SJCRH30 (cell line): ENCODE measurements around the gene SOCS1. TPM values are rescaled to one million over a fixed set of nuclear protein-coding genes. Genes with fewer than 3 reads are reported as not detected.

Source experiments
- DNase-seq, 2 experiments: peaks; one replicate each; pipeline ENCODE4 v3.0.0-alpha.2; 2015 to 2020
- H3K27ac ChIP-seq: fragments of 250-450 bp; sonication (Bioruptor Pico); 2 replicates; pipeline ENCODE4 v1.5.1; 2020; ENCODE audit warnings: mild to moderate bottlenecking, moderate library complexity
- H3K27me3 ChIP-seq: fragments of 250-450 bp; sonication (Bioruptor Pico); 2 replicates; pipeline ENCODE4 v1.5.1; 2020; ENCODE audit warnings: mild to moderate bottlenecking, moderate library complexity
- H3K36me3 ChIP-seq: fragments of 250-450 bp; sonication (Bioruptor Pico); 2 replicates; pipeline ENCODE4 v1.5.1; 2020; ENCODE audit warnings: mild to moderate bottlenecking, moderate library complexity
- H3K4me1 ChIP-seq: fragments of 250-450 bp; sonication (Bioruptor Pico); 2 replicates; pipeline ENCODE4 v1.5.1; 2020; ENCODE audit warnings: mild to moderate bottlenecking, moderate library complexity
- H3K4me3 ChIP-seq: fragments of 250-450 bp; sonication (Bioruptor Pico); 2 replicates; pipeline ENCODE4 v1.5.1; 2020; ENCODE audit warnings: mild to moderate bottlenecking, moderate library complexity
- H3K9me3 ChIP-seq: fragments of 250-450 bp; sonication (Bioruptor Pico); replicated peaks from 2 replicates; pipeline ENCODE4 v1.5.1; 2020; ENCODE audit warnings: mild to moderate bottlenecking, moderate library complexity
- total RNA-seq: library from RNA; depleted of rRNA; stranded (reverse); fragments of >200 nt; shearing (Covaris generic); gene quantifications from 2 replicates; pipeline ENCODE4 v1.2.3, GENCODE V29; 2014

Gene SOCS1
- total RNA-seq, 1 experiment from 2014 or later: 1.8 TPM

GRCh38 chr16:11218604-11218962 lies 37.4 kb downstream of the SOCS1 start:
- no peaks in the 10 kb centered on the region for H3K36me3 ChIP-seq
- no peaks in the 10 kb centered on the region for H3K4me1 ChIP-seq
- no peaks in the 10 kb centered on the region for H3K27me3 ChIP-seq
- DNase-seq: no peak
- no peak overlapping the region for H3K27ac ChIP-seq
- no peak overlapping the region for H3K4me3 ChIP-seq
- H3K9me3 ChIP-seq: peaks cover 12% of the 10 kb centered on the region

- Histone ChIP-seq H3K4me3 (no peak overlapping the region), H3K4me1 (no peaks in the 10 kb centered on the region), H3K9me3 (peaks cover 12% of the 10 kb centered on the region), H3K27ac (no peak overlapping the region), H3K36me3 (no peaks in the 10 kb centered on the region), H3K27me3 (no peaks in the 10 kb centered on the region)
- DNase-seq: no peak
Measured at GRCh38 chr16:11217651-11218603, 38.1 kb downstream of the SOCS1 start.

- no peak overlapping the region for H3K27ac ChIP-seq
- H3K27me3 ChIP-seq: no peaks in the 10 kb centered on the region
- no peaks in the 10 kb centered on the region for H3K36me3 ChIP-seq
- peaks cover 12% of the 10 kb centered on the region for H3K9me3 ChIP-seq
- H3K4me3 ChIP-seq: no peak overlapping the region
- no peak for DNase-seq
- peaks cover 6% of the 10 kb centered on the region for H3K4me1 ChIP-seq
Measured at GRCh38 chr16:11215935-11216556, 40.0 kb downstream of the SOCS1 start.

- Histone ChIP-seq H3K9me3 (peaks cover 8% of the 10 kb centered on the region), H3K36me3 (no peaks in the 10 kb centered on the region), H3K27me3 (no peaks in the 10 kb centered on the region), H3K4me1 (peaks cover 6% of the 10 kb centered on the region), H3K27ac (no peak overlapping the region), H3K4me3 (no peak overlapping the region)
- no peak for DNase-seq
Measured at GRCh38 chr16:11213799-11214198, 42.2 kb downstream of the SOCS1 start.

GRCh38 chr16:11213373-11213772 lies 42.6 kb downstream of the SOCS1 start:
- Histone ChIP-seq H3K27me3 (no peaks in the 10 kb centered on the region), H3K9me3 (peaks cover 4% of the 10 kb centered on the region), H3K36me3 (no peaks in the 10 kb centered on the region), H3K27ac (no peak overlapping the region), H3K4me1 (peaks cover 6% of the 10 kb centered on the region), H3K4me3 (no peak overlapping the region)
- DNase-seq: no peak

- Histone ChIP-seq H3K27ac (no peak overlapping the region), H3K9me3 (no peaks in the 10 kb centered on the region), H3K27me3 (no peaks in the 10 kb centered on the region), H3K4me1 (peaks cover 6% of the 10 kb centered on the region), H3K36me3 (no peaks in the 10 kb centered on the region), H3K4me3 (no peak overlapping the region; the same call in 1 of the 2 replicates)
- DNase-seq: peak in 1 of 2 experiments; percentile 37
Measured at GRCh38 chr16:11212798-11213196, 43.2 kb downstream of the SOCS1 start.

GRCh38 chr16:11211977-11212797 lies 43.8 kb downstream of the SOCS1 start:
- DNase-seq: peak; percentile 53 to 62
- no peak overlapping the region; the same call in 1 of the 2 replicates for H3K4me3 ChIP-seq

GRCh38 chr16:11211061-11211976 lies 44.7 kb downstream of the SOCS1 start:
- Histone ChIP-seq H3K9me3 (no peaks in the 10 kb centered on the region), H3K4me1 (peaks cover 11% of the 10 kb centered on the region), H3K27me3 (no peaks in the 10 kb centered on the region), H3K36me3 (no peaks in the 10 kb centered on the region), H3K4me3 (no peak overlapping the region), H3K27ac (no peak overlapping the region)
- no peak for DNase-seq

More at GRCh38 chr16:11211977-11212797, 43.8 kb downstream of the SOCS1 start:
- H3K4me1 ChIP-seq: peaks cover 6% of the 10 kb centered on the region
- no peak overlapping the region for H3K27ac ChIP-seq
- H3K27me3 ChIP-seq: no peaks in the 10 kb centered on the region
- no peaks in the 10 kb centered on the region for H3K36me3 ChIP-seq
- H3K9me3 ChIP-seq: no peaks in the 10 kb centered on the region

- H3K27me3 ChIP-seq: no peaks in the 10 kb centered on the region
- no peak overlapping the region for H3K27ac ChIP-seq
- H3K36me3 ChIP-seq: no peaks in the 10 kb centered on the region
- no peak for DNase-seq
- H3K9me3 ChIP-seq: no peaks in the 10 kb centered on the region
- H3K4me3 ChIP-seq: no peak overlapping the region
- H3K4me1 ChIP-seq: peaks cover 22% of the 10 kb centered on the region
Measured at GRCh38 chr16:11210260-11210659, 45.7 kb downstream of the SOCS1 start.

- Histone ChIP-seq H3K27me3 (no peaks in the 10 kb centered on the region), H3K4me1 (peaks cover 25% of the 10 kb centered on the region), H3K36me3 (no peaks in the 10 kb centered on the region), H3K9me3 (no peaks in the 10 kb centered on the region), H3K27ac (no peak overlapping the region), H3K4me3 (no peak overlapping the region)
- DNase-seq: no peak
Measured at GRCh38 chr16:11208916-11209665, 46.9 kb downstream of the SOCS1 start.

- H3K4me1 ChIP-seq: peaks cover 27% of the 10 kb centered on the region
- H3K4me3 ChIP-seq: no peak overlapping the region
- no peaks in the 10 kb centered on the region for H3K9me3 ChIP-seq
- H3K27me3 ChIP-seq: no peaks in the 10 kb centered on the region
- no peak for DNase-seq
- no peaks in the 10 kb centered on the region for H3K36me3 ChIP-seq
- no peak overlapping the region for H3K27ac ChIP-seq
Measured at GRCh38 chr16:11207646-11208045, 48.4 kb downstream of the SOCS1 start.

GRCh38 chr16:11205754-11206581 lies 50.0 kb downstream of the SOCS1 start:
- no peaks in the 10 kb centered on the region for H3K27me3 ChIP-seq
- no peak overlapping the region for H3K4me3 ChIP-seq
- H3K9me3 ChIP-seq: no peaks in the 10 kb centered on the region
- peaks cover 38% of the 10 kb centered on the region for H3K4me1 ChIP-seq
- no peaks in the 10 kb centered on the region for H3K36me3 ChIP-seq
- no peak overlapping the region for H3K27ac ChIP-seq
- peak; percentile 51 to 66 for DNase-seq
